H4 (cell line): Measurements from ENCODE around the gene COL20A1. TPM values are rescaled to one million over a fixed set of nuclear protein-coding genes. Genes with fewer than 3 reads are reported as not detected.

ENCODE experiments used
- DNase-seq: peaks from one replicate; pipeline ENCODE4 v3.0.0-alpha.2; 2015; ENCODE audit warnings: low spot score
- total RNA-seq: library from RNA; depleted of rRNA; stranded (reverse); fragments of >200 nt; shearing (Covaris generic); gene quantifications from 2 replicates; pipeline ENCODE4 v1.2.3, GENCODE V29; 2014

Gene COL20A1
- total RNA-seq, 1 experiment from 2014 or later, result 0.27 TPM

- DNase-seq, result no peak
Measured at GRCh38 chr20:63361519-63362435, 68.8 kb downstream of the COL20A1 start.

- no peak for DNase-seq
Measured at GRCh38 chr20:63362436-63363009, 69.5 kb downstream of the COL20A1 start.

DNA sequence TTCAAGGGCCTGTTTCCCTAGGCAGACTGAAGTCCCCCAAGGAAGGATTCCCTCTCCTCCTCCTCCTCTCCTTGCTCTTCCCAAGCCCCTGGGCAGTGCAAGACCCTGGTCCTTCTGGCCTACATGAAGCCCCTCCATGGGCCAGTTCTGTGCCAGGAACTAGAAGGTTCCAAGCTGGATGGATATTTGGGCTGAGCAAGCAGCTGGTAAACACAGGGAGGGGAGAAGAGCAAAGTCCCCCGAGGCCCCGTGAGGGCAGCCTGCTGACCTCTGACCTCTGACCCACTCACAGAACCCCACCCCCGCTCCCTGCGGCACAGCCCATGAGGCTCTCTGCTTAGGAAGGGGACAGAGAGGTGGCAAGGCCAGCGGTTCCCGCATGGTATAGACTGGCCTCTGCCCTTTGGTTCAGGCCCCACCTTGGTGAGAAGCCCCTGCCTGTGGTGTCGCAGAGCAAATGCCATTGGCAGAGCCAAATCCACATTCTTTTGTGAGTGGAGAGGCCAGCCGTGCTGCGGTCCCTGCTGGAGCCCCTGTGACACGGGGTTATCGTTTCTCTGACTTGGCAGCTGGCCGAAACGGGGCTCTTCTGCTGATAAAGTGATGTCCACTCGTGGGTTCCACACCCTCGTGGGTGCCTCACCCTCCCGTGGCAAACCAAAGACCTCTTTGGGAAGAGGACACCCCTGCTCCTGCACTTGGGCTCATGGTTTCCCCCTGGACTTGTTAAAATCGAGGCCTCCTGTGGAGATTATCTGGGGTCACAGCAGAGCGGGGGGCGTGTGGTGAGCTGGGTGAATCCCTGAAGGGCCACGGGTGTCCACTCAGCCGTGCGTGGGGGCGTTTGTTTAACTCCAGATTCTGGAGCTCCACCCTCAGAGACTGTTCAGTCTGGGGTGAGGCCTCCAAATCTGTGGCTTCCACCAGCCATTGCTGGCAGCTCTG is 70.3 kb downstream of the COL20A1 start:
- DNase-seq, result no peak

DNA sequence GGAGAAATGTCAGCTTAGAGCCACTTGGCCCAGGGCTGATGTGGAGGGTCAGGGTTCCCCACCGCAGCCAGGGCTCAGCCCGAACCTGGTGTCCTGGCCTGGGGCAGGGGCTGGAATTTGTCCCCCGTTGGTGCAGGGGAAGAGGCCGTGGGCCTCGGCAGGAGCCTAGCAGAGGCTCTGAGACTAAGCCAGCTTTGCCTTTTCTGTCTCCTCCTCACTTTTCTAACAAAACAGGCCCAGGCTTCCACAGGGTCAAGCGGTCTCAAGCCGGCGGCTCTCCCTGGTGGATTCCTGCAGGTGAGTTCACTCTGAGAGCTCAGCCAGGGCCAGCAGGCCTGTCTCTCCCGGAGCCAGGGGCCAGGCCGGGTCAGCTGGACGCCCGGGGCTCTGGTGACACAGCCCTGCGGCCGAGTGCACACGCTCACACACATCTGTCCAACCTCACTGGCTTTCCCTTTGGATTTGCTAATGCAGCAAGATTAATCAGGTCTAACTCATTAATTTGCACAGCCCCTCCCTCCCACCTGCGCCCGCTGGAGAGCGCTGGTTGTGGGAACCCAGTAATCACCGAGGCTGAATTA is 71.1 kb downstream of the COL20A1 start:
- no peak for DNase-seq

- DNase-seq, result no peak
Measured at GRCh38 chr20:63364801-63365585, 72.0 kb downstream of the COL20A1 start.

GRCh38 chr20:63365601-63366389 is 72.8 kb downstream of the COL20A1 start:
- DNase-seq, result no peak

DNA sequence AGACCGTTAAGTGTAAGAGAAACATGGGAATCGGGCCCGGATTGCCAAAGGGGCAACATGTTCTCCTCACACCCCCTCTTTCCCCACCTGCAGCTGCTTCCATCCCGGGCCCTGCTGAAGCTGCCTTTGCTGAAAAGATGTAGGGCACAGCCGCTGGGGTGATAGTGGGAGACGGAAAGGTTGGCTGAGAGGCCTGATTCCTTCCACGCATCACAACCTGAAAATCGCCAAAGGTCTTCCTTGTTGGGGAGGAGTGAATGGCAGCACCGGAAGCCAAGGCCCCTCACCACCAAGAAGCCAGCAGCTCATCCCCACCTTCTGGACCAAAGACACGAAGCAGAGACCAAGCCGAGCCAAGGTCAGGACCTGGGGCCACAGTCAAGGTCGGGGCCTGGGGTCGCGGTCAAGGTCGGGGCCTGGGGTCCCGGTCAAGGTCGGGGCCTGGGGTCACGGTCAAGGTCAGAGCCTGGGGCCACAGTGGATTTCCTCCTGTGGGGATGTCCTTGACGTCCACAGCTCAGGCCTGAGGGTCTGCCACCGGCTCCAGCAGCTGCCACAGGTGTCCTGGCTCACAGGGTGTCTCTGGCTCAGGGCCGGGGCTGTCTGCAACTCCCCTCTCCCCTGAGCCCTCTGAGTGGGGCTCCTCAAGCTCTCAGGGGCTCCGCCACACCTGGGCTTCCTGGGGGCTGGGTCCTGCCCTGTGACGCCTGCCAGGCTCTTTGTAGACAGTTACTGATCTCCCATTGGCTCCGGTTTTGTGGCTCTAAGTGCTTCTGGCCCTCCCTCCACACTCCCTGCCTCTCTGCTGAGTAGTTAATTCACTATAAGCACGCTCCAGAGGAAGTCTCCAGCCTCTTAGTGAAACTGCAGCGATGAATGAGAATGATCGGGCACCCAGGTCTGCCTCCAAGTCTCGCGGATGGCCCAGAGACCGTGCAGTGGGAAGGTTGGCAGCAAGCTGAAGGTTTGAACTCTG is 73.7 kb downstream of the COL20A1 start:
- DNase-seq, result no peak

- DNase-seq, result no peak
Measured at GRCh38 chr20:63367446-63368055, 74.6 kb downstream of the COL20A1 start.

DNA sequence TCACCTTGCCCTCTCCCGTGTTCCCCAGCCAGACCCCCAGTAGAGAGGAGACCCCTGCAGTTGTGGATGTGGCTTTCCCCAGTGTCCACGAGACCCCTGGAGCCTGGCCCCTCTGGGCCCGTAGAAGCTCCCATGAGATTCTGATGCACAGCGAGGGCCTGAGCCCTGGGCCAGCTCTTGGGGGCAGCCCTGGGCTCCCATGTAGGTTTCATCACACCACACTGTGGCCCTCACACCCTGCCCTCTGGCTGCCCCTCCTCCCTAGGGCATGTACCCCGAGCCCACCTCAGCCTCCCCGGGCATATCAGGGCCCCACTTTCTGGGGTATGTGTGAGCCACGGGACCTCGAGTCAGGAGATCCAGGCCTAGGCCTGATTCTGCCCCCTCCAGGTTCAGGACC is 75.2 kb downstream of the COL20A1 start:
- DNase-seq, result no peak

DNA sequence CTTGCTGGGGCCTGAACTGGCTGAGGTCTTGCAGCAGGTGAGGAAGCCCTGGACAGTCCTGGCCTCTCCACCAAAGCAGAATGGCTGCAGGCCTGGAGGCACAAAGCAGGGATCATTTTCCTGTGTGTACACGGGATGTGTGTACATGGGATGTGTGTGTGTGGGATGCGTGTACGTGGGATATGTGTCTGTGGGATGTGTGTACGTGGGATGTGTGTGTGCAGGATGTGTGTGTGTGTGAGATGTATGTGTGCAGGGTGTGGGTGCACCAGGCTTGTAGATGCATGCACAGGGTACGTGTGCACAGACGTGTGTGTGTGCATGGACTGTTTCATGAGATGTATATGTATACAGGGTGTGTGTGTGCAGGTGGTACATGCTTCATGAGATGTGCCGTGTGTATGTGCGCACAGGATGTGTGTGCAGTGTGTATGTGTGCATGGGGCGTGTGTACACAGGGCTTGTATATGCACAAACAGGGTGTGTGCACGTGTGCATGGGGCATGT is 76.1 kb downstream of the COL20A1 start:
- DNase-seq, result no peak

GRCh38 chr20:63369724-63370617 is 77.0 kb downstream of the COL20A1 start:
- no peak for DNase-seq

DNA sequence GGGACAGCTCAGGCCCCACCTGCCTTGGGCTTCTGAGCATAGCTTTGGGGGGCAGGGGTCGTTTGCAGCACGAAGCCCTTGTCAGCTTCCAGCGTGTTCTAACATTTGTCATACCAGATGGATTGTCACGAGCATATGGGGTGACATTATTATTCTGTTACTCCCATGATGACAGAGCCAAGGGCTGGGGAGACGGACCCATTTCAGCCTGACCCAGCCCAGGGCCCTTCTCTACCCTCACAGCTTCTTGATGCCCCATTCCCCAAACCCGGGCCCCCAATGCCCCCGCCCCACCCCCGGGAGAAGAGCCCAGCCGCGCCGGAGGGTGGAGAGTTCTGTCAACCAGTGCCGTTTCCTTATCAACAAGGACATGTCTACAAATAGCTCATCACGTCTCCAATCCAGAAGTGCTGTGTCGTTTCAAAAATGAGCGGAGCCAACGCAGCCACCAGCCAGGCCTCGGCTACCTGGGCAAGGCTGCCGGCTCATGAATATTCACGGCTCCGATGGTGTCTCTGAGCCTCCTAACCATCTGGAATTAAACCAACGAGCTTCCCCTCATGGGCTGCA is 77.7 kb downstream of the COL20A1 start:
- no peak for DNase-seq

GRCh38 chr20:63371291-63371865 is 78.4 kb downstream of the COL20A1 start:
- no peak for DNase-seq

DNA sequence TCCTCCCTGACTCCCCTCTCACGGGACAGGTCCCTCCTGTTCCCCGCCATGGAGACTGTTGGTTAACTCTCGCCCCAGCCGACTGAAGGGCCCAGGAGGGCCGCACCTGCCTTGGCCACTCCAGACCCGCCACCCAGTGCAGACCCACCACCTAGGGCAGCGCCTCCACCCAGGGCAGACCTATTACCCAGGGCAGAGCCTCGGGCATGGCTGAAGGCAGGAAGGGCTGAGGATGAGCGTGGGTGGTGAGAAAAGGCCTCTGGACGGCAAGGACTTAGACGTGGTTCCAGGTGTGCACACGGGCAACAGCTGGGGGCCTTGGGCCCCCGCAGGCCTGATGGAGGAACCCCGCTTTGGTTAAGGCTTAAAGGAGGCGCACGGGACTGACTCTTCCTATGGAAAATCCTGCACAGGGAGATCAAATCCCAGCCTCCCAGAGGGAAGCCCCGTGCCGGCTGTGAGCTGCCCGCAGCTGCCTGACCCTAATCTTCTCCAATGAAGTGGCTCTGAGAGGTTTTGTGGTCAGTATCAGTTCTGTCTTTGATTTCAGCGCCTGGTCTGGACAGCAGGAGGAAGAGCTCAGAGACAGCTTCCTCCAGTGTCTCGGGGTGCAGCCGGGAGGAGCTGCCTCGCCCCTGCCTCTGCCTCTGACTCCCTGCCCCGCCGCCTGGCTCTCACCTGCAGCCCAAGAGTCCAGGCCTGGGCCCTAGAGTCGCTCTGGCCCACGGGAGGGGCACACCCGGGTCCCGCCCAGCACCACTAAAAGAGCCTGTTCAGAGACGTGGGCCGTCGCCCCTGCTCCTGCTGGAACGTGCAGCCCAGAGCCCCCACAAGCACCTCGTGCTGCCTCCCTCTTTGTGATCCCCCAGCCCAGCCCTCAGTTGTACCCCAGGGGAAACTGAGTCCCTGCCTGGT is 80.2 kb downstream of the COL20A1 start:
- DNase-seq, result no peak

GRCh38 chr20:63373996-63374395 is 81.0 kb downstream of the COL20A1 start:
- no peak for DNase-seq
